GM18873 (cell line): ENCODE results near the gene WBP11.

Experiments
- ATAC-seq: cut with Tn5 transposase; IDR thresholded peaks from one replicate; pipeline ENCODE4 v1.9.1; 2021; ENCODE audit warnings: mild to moderate bottlenecking, moderate library complexity, moderate number of reproducible peaks; ENCODE audit not compliant: unreplicated experiment, low FRiP score

Gene WBP11

GRCh38 chr12:14803011-14803829, at the start of gene WBP11, which contains the start of gene C12orf60:
Gene WBP11, minus strand, starts transcription at chr12:14803478. Its CDS starts 2,095 bp downstream, at chr12:14801383.
Gene C12orf60, plus strand, starts transcription at chr12:14803670. Its CDS starts 19,266 bp downstream, at chr12:14822936.
- peak; percentile 100 for ATAC-seq

GRCh38 chr12:14852880-14853279, 49.6 kb upstream of the WBP11 start:
- ATAC-seq = no peak

GRCh38 chr12:14850929-14851663, 47.8 kb upstream of the WBP11 start:
- ATAC-seq = peak; percentile 55

- ATAC-seq = no peak
These were observed 46.4 kb upstream of the WBP11 start for GRCh38 chr12:14849661-14850060.

GRCh38 chr12:14846876-14847580, 43.8 kb upstream of the WBP11 start:
- ATAC-seq = no peak

- ATAC-seq = no peak
These were observed 42.8 kb upstream of the WBP11 start for GRCh38 chr12:14846042-14846587.

GRCh38 chr12:14845350-14845750, 42.1 kb upstream of the WBP11 start:
- ATAC-seq = no peak

GRCh38 chr12:14844401-14844800, 41.1 kb upstream of the WBP11 start:
- no peak for ATAC-seq

GRCh38 chr12:14843425-14843887, 40.2 kb upstream of the WBP11 start, which contains the start of gene ART4:
Gene ART4, minus strand, starts transcription at chr12:14843526. Its CDS starts 413 bp downstream, at chr12:14843113.
- no peak for ATAC-seq

- ATAC-seq = no peak
These were observed 39.0 kb upstream of the WBP11 start for GRCh38 chr12:14842315-14842714.

GRCh38 chr12:14841761-14842160, 38.5 kb upstream of the WBP11 start:
- no peak for ATAC-seq

GRCh38 chr12:14840616-14841015, 37.3 kb upstream of the WBP11 start:
- no peak for ATAC-seq

GRCh38 chr12:14839262-14839661, 36.0 kb upstream of the WBP11 start:
- ATAC-seq = no peak

- no peak for ATAC-seq
These were observed 33.3 kb upstream of the WBP11 start for GRCh38 chr12:14836336-14837210.

- ATAC-seq = no peak
These were observed 31.2 kb upstream of the WBP11 start for GRCh38 chr12:14834509-14834908.

- ATAC-seq = no peak
These were observed 30.7 kb upstream of the WBP11 start for GRCh38 chr12:14833952-14834351.

GRCh38 chr12:14833336-14833735, 30.1 kb upstream of the WBP11 start:
- ATAC-seq = no peak

- ATAC-seq = no peak
These were observed 25.6 kb upstream of the WBP11 start for GRCh38 chr12:14828892-14829291.

GRCh38 chr12:14827043-14827442, 23.8 kb upstream of the WBP11 start:
- ATAC-seq = no peak
